GM19240 (cell line): ENCODE data around the gene DRD3.

Experiments
- DNase-seq: peaks from one replicate; pipeline ENCODE4 v3.0.0; 2011; ENCODE audit warnings: low spot score; ENCODE audit not compliant: insufficient read length

DRD3 gene

GRCh38 chr3:114078126-114078525 is 100.7 kb downstream of the DRD3 start:
- no peak for DNase-seq
